Adrenal gland (tissue), 12 donors: ENCODE results near the gene NFATC3. TPM values are rescaled to one million over a fixed set of nuclear protein-coding genes. Genes with fewer than 3 reads are reported as not detected.
A peak's percentile ranks its signal among the peaks of the same experiment; 100 is the strongest.

Source experiments
- DNase-seq, 7 donors: peaks; one replicate each; pipeline ENCODE4 v3.0.0-alpha.2; 2019 to 2020
- H3K27ac ChIP-seq, 5 donors: fragments of 200-600 bp; sonication (generic) in 4 of 5; 1 replicate in 3 of 5; 2 replicates in 2 of 5; pipeline versions ENCODE4 v1.5.1 to v1.8.0; 2016 to 2020; ENCODE audit warnings: mild to moderate bottlenecking in 1 of 5
- H3K27me3 ChIP-seq: fragments of 200-600 bp; 2 replicates; pipeline ENCODE4 v1.8.0; 2021
- H3K36me3 ChIP-seq, 2 donors: fragments of 200-600 bp; replicated peaks in 1 of 2; 1 replicate in 1 of 2; 2 replicates in 1 of 2; pipeline versions ENCODE4 v1.5.1 to v1.8.0; 2018 to 2022
- H3K4me1 ChIP-seq, 2 donors: fragments of 200-600 bp; replicated peaks in 1 of 2; 1 replicate in 1 of 2; 2 replicates in 1 of 2; pipeline versions ENCODE4 v1.5.1 to v1.8.0; 2018 to 2021
- H3K4me3 ChIP-seq, 4 donors: fragments of 200-600 bp; sonication (generic) in 3 of 4; one replicate each; pipeline ENCODE4 v1.5.1; 2016 to 2018
- H3K9me3 ChIP-seq, 3 donors: fragments of 200-600 bp; sonication (generic) in 1 of 3; replicated peaks in 1 of 3; 1 replicate in 2 of 3; 2 replicates in 1 of 3; pipeline versions ENCODE4 v1.5.1 to v1.8.0; 2016 to 2021
- CTCF ChIP-seq, 6 experiments: fragments of 450-650 bp in 4 of 6; fragments of 200-600 bp in 2 of 6; sonication (generic) in 1 of 6; IDR thresholded peaks; 1 replicate in 5 of 6; 2 replicates in 1 of 6; pipeline versions ENCODE4 v1.5.1 to v1.8.0; 2016 to 2021; ENCODE audit warnings: antibody characterized with exemption in 6 of 6, mild to moderate bottlenecking in 2 of 6, moderate library complexity in 1 of 6
- POLR2A ChIP-seq, 2 donors: fragments of 450-650 bp; IDR thresholded peaks; one replicate each; pipeline ENCODE4 v1.6.1; 2017; ENCODE audit warnings: antibody characterized with exemption in 2 of 2, mild to moderate bottlenecking in 2 of 2, moderate library complexity in 1 of 2
- WGBS, 4 donors: extraction: QIAGEN DNeasy Blood & Tissue Kit in 2 of 4; methylation state at CpG; one replicate each; pipeline versions ENCODE4 v1.1.5 to v1.1.7; 2013 to 2017; 5-methylcytosine and 5-hydroxymethylcytosine counted together
- intact Hi-C, 2 donors: fragments of 100-400 bp; cut with DNase I; formaldehyde crosslinking; loops; one replicate each; pipeline versions ENCODE4 v1.14.1 to v1.15.0; 2022 to 2023
- microRNA-seq, 3 donors: library from miRNA; unstranded; fragments of <30 nt; microRNA quantifications; one replicate each; pipeline ENCODE4, GENCODE V29; 2017 to 2020
- polyA plus RNA-seq, 3 donors: library from polyadenylated mRNA; stranded (reverse); fragments of 200-250 nt in 2 of 3; fragments of 350-450 nt in 1 of 3; fragmentation: Illumina TruSeq in 1 of 3; extraction: RNeasy Lipid Tissue Mini Kit (QIAGEN cat#74804) in 1 of 3; gene quantifications; one replicate each; pipeline ENCODE4 v1.2.3, GENCODE V29; 2013 to 2014
- small RNA-seq, 2 donors: library from RNA; depleted of rRNA; stranded (forward); fragments of <200 nt; gene quantifications; one replicate each; pipeline ENCODE3, GENCODE V24; 2016
- total RNA-seq, 9 donors: library from RNA; depleted of rRNA in 4 of 9; stranded (reverse); fragments of >200 nt in 4 of 9; fragments of 120-200 nt in 1 of 9; fragmentation: NEBNext Ultra II Directional in 1 of 9; extraction: Animal tissue kit (Norgen Biotek cat#: 25700) in 1 of 9; gene quantifications; one replicate each; pipeline versions ENCODE4 v1.1.0 to v1.2.4, GENCODE V29; 2013 to 2023
- donor health status: healthy with polysubstance abuse.
- donor health status: Bipolar disorder and iron deficiency.
- donor health status: DM: yes; HTN: yes; CAD: no.
- donor health status: DM: no; HTN: no; CAD: no.
- donor health status: DM: no; HTN: no; CAD: no.
- donor health status: DM: yes; HTN: yes; CAD: no.

The NFATC3 gene
- total and polyA plus RNA-seq, 12 donors = 6.6 to 81.2 (median 34.3) TPM

- H3K27me3 ChIP-seq = no peaks in the 10 kb centered on the region
- H3K36me3 ChIP-seq = peaks cover 0 to 15% of the 10 kb centered on the region in 2 donors
- 57 to 85% (median 71%) methylated on average over 3 of the region's 3 CpGs for WGBS, 4 donors
- H3K4me3 ChIP-seq = no peak overlapping the region
- peaks cover 29 to 30% of the 10 kb centered on the region in 2 donors for H3K4me1 ChIP-seq
- intact Hi-C loops = no loop called here
- H3K27ac ChIP-seq = peak overlapping the region in 3 of 5 donors; percentile 49 to 57 (median 56)
- DNase-seq = no peak
- no peak for TF ChIP-seq POLR2A (IDR thresholded peaks at IDR 0.05)
- TF ChIP-seq CTCF (IDR thresholded peaks at IDR 0.05) = no peak
- no peaks in the 10 kb centered on the region for H3K9me3 ChIP-seq
Measured at GRCh38 chr16:68276223-68276622, 191.1 kb downstream of the NFATC3 start.

Small RNA genes within 50 kb of the gene (microRNA-seq; reads per million reads assigned to microRNA genes)
- gene MIR6773 = 0 reads per million in 3 donors

Small RNA genes within 50 kb of the gene (small RNA-seq; reads per million reads assigned to genes)
- gene RF00019 (0 reads per million in 2 donors), gene RF00554 (0 reads per million in 2 donors)

Other genes with a start within 250 kb of the NFATC3 start
- gene THAP11, start 243.1 kb upstream of the NFATC3 start, total RNA-seq = 10 to 100 TPM; 19.9 to 85.6 (median 34.3) TPM
- 1 to 10 TPM; 8.4 to 8.6 (median 8.5) TPM for gene THAP11, start 243.1 kb upstream of the NFATC3 start, polyA plus RNA-seq
- gene NUTF2, start 238.4 kb upstream of the NFATC3 start, total RNA-seq = 100 to 1,000 TPM in 2 of 9 donors, 10 to 100 TPM in 7; 30.0 to 201 (median 79.5) TPM
- 100 to 1,000 TPM; 131 to 170 (median 134) TPM for gene NUTF2, start 238.4 kb upstream of the NFATC3 start, polyA plus RNA-seq
- 10 to 100 TPM; 18.1 to 58.6 (median 33.6) TPM for gene CENPT, start 237.7 kb upstream of the NFATC3 start, total RNA-seq
- gene CENPT, start 237.7 kb upstream of the NFATC3 start, polyA plus RNA-seq = 100 to 1,000 TPM in 2 of 3 donors, 10 to 100 TPM in 1; 15.8 to 250 (median 126) TPM
- 10 to 100 TPM; 34.0 to 70.8 (median 48.8) TPM for gene EDC4, start 212.3 kb upstream of the NFATC3 start, total RNA-seq
- 100 to 1,000 TPM in 1 of 3 donors, 10 to 100 TPM in 2; 57.8 to 115 (median 73.3) TPM for gene EDC4, start 212.3 kb upstream of the NFATC3 start, polyA plus RNA-seq
- gene NRN1L, start 200.5 kb upstream of the NFATC3 start, total RNA-seq = 10 to 100 TPM in 1 of 9 donors, 1 to 10 TPM in 2, under 1 TPM in 4, not detected in 2; 0.72 to 28.2 (median 0.92) TPM
- 1 to 10 TPM in 2 of 3 donors, under 1 TPM in 1; 0.99 to 6.8 (median 2.5) TPM for gene NRN1L, start 200.5 kb upstream of the NFATC3 start, polyA plus RNA-seq
- gene PSKH1, start 192.1 kb upstream of the NFATC3 start, total RNA-seq = 10 to 100 TPM; 19.9 to 43.7 (median 26.3) TPM
- 10 to 100 TPM in 2 of 3 donors, 1 to 10 TPM in 1; 9.5 to 18.2 (median 15.4) TPM for gene PSKH1, start 192.1 kb upstream of the NFATC3 start, polyA plus RNA-seq
- gene CTRL, start 153.5 kb upstream of the NFATC3 start, total RNA-seq = 1 to 10 TPM in 4 of 9 donors, under 1 TPM in 4, not detected in 1; 0.26 to 2.2 (median 1.0) TPM
- 1 to 10 TPM in 2 of 3 donors, under 1 TPM in 1; 0.09 to 4.6 (median 3.2) TPM for gene CTRL, start 153.5 kb upstream of the NFATC3 start, polyA plus RNA-seq
- gene PSMB10, start 148.5 kb upstream of the NFATC3 start, total RNA-seq = 10 to 100 TPM; 42.0 to 71.9 (median 61.0) TPM
- 100 to 1,000 TPM in 2 of 3 donors, 10 to 100 TPM in 1; 12.6 to 315 (median 305) TPM for gene PSMB10, start 148.5 kb upstream of the NFATC3 start, polyA plus RNA-seq
- gene LCAT, start 141.2 kb upstream of the NFATC3 start, total RNA-seq = 10 to 100 TPM in 4 of 9 donors, 1 to 10 TPM in 5; 4.1 to 27.6 (median 9.4) TPM
- gene LCAT, start 141.2 kb upstream of the NFATC3 start, polyA plus RNA-seq = 100 to 1,000 TPM in 1 of 3 donors, 10 to 100 TPM in 1, 1 to 10 TPM in 1; 3.0 to 240 (median 91.1) TPM
- gene SLC12A4, start 116.7 kb upstream of the NFATC3 start, total RNA-seq = 100 to 1,000 TPM in 1 of 9 donors, 10 to 100 TPM in 8; 15.4 to 101 (median 72.9) TPM
- gene SLC12A4, start 116.7 kb upstream of the NFATC3 start, polyA plus RNA-seq = 100 to 1,000 TPM in 1 of 3 donors, 10 to 100 TPM in 2; 39.6 to 111 (median 47.0) TPM
- under 1 TPM in 1 of 9 donors, not detected in 8; 0.11 TPM for gene DPEP3, start 104.9 kb upstream of the NFATC3 start, total RNA-seq
- gene DPEP3, start 104.9 kb upstream of the NFATC3 start, polyA plus RNA-seq = under 1 TPM; 0.07 to 0.32 (median 0.11) TPM
- gene DPEP2, start 85.9 kb upstream of the NFATC3 start, total RNA-seq = 1 to 10 TPM in 6 of 9 donors, under 1 TPM in 3; 0.35 to 2.0 (median 1.5) TPM
- 1 to 10 TPM in 2 of 3 donors, under 1 TPM in 1; 0.27 to 8.4 (median 1.2) TPM for gene DPEP2, start 85.9 kb upstream of the NFATC3 start, polyA plus RNA-seq
- not detected for gene DPEP2NB, start 69.5 kb upstream of the NFATC3 start, total RNA-seq
- gene DPEP2NB, start 69.5 kb upstream of the NFATC3 start, polyA plus RNA-seq = not detected
- gene DDX28, start 62.1 kb upstream of the NFATC3 start, total RNA-seq = 10 to 100 TPM in 7 of 9 donors, 1 to 10 TPM in 2; 6.4 to 18.4 (median 13.7) TPM
- 10 to 100 TPM in 1 of 3 donors, 1 to 10 TPM in 2; 6.8 to 13.0 (median 9.1) TPM for gene DDX28, start 62.1 kb upstream of the NFATC3 start, polyA plus RNA-seq
- gene DUS2, start 62.1 kb upstream of the NFATC3 start, total RNA-seq = 10 to 100 TPM in 6 of 9 donors, 1 to 10 TPM in 3; 6.3 to 25.3 (median 13.1) TPM
- gene DUS2, start 62.1 kb upstream of the NFATC3 start, polyA plus RNA-seq = 10 to 100 TPM in 2 of 3 donors, 1 to 10 TPM in 1; 7.1 to 13.2 (median 10.1) TPM
- gene ESRP2, start 150.8 kb downstream of the NFATC3 start, total RNA-seq = 1 to 10 TPM in 3 of 9 donors, under 1 TPM in 6; 0.13 to 2.2 (median 0.50) TPM
- gene ESRP2, start 150.8 kb downstream of the NFATC3 start, polyA plus RNA-seq = under 1 TPM; 0.31 to 0.97 (median 0.37) TPM
- gene PLA2G15, start 160.0 kb downstream of the NFATC3 start, total RNA-seq = 10 to 100 TPM; 10.4 to 37.1 (median 27.2) TPM
- 10 to 100 TPM in 2 of 3 donors, 1 to 10 TPM in 1; 6.0 to 18.2 (median 13.6) TPM for gene PLA2G15, start 160.0 kb downstream of the NFATC3 start, polyA plus RNA-seq
- 10 to 100 TPM in 8 of 9 donors, 1 to 10 TPM in 1; 2.0 to 54.7 (median 22.5) TPM for gene SLC7A6, start 179.2 kb downstream of the NFATC3 start, total RNA-seq
- gene SLC7A6, start 179.2 kb downstream of the NFATC3 start, polyA plus RNA-seq = 10 to 100 TPM; 14.8 to 22.2 (median 19.6) TPM
- 10 to 100 TPM in 8 of 9 donors, 1 to 10 TPM in 1; 9.4 to 18.6 (median 13.8) TPM for gene SLC7A6OS, start 225.6 kb downstream of the NFATC3 start, total RNA-seq
- 10 to 100 TPM in 1 of 3 donors, 1 to 10 TPM in 2; 5.7 to 14.6 (median 8.4) TPM for gene SLC7A6OS, start 225.6 kb downstream of the NFATC3 start, polyA plus RNA-seq
- gene PRMT7, start 225.6 kb downstream of the NFATC3 start, total RNA-seq = 10 to 100 TPM; 30.0 to 52.1 (median 39.1) TPM
- 100 to 1,000 TPM in 2 of 3 donors, 10 to 100 TPM in 1; 45.3 to 141 (median 111) TPM for gene PRMT7, start 225.6 kb downstream of the NFATC3 start, polyA plus RNA-seq